ENCODE results near the gene HIPK2.

The HIPK2 gene

GRCh38 chr7:139777948-139778841 lies at the start of gene HIPK2:
Gene HIPK2, minus strand, starts transcription at chr7:139777998. Its CDS starts 375 bp downstream, at chr7:139777623.
- DNase-seq (ENCODE audit: low spot score) (peak; percentile 85), FAIRE-seq (no peak)

- DNase-seq (ENCODE audit: low spot score) (no peak), FAIRE-seq (no peak)
These were observed 49.2 kb upstream of the HIPK2 start for GRCh38 chr7:139827042-139827441.

- FAIRE-seq (no peak), DNase-seq (ENCODE audit: low spot score) (peak; percentile 50)
These were observed 48.0 kb upstream of the HIPK2 start for GRCh38 chr7:139825666-139826290.

GRCh38 chr7:139823959-139824521 lies 46.2 kb upstream of the HIPK2 start:
- no peak for FAIRE-seq
- no peak for DNase-seq (ENCODE audit: low spot score)

- no peak for FAIRE-seq
- no peak for DNase-seq (ENCODE audit: low spot score)
These were observed 45.1 kb upstream of the HIPK2 start for GRCh38 chr7:139822855-139823254.

- no peak for FAIRE-seq
These were observed 43.7 kb upstream of the HIPK2 start for GRCh38 chr7:139821349-139822105.

GRCh38 chr7:139820089-139820488 lies 42.3 kb upstream of the HIPK2 start:
- FAIRE-seq: no peak

More at GRCh38 chr7:139821349-139822105, 43.7 kb upstream of the HIPK2 start:
- DNase-seq (ENCODE audit: low spot score): no peak

GRCh38 chr7:139817249-139817648 lies 39.5 kb upstream of the HIPK2 start:
- no peak for FAIRE-seq
- DNase-seq (ENCODE audit: low spot score): no peak

More at GRCh38 chr7:139820089-139820488, 42.3 kb upstream of the HIPK2 start:
- no peak for DNase-seq (ENCODE audit: low spot score)

GRCh38 chr7:139813689-139814088 lies 35.9 kb upstream of the HIPK2 start:
- no peak for FAIRE-seq
- no peak for DNase-seq (ENCODE audit: low spot score)

GRCh38 chr7:139813151-139813550 lies 35.4 kb upstream of the HIPK2 start:
- DNase-seq (ENCODE audit: low spot score): no peak
- FAIRE-seq: no peak

- no peak for DNase-seq (ENCODE audit: low spot score)
- no peak for FAIRE-seq
These were observed 33.3 kb upstream of the HIPK2 start for GRCh38 chr7:139811066-139811465.

- no peak for FAIRE-seq
- DNase-seq (ENCODE audit: low spot score): no peak
These were observed 31.1 kb upstream of the HIPK2 start for GRCh38 chr7:139808846-139809442.

- FAIRE-seq (no peak), DNase-seq (ENCODE audit: low spot score) (no peak)
These were observed 30.6 kb upstream of the HIPK2 start for GRCh38 chr7:139808427-139808826.

GRCh38 chr7:139807009-139807408 lies 29.2 kb upstream of the HIPK2 start:
- no peak for DNase-seq (ENCODE audit: low spot score)
- no peak for FAIRE-seq

- no peak for DNase-seq (ENCODE audit: low spot score)
- FAIRE-seq: no peak
These were observed 26.8 kb upstream of the HIPK2 start for GRCh38 chr7:139804571-139804970.

GRCh38 chr7:139799586-139799985 lies 21.8 kb upstream of the HIPK2 start:
- DNase-seq (ENCODE audit: low spot score) (no peak), FAIRE-seq (no peak)

GRCh38 chr7:139798892-139799291 lies 21.1 kb upstream of the HIPK2 start:
- FAIRE-seq: no peak

GRCh38 chr7:139798221-139798620 lies 20.4 kb upstream of the HIPK2 start:
- DNase-seq (ENCODE audit: low spot score): no peak
- no peak for FAIRE-seq

More at GRCh38 chr7:139798892-139799291, 21.1 kb upstream of the HIPK2 start:
- DNase-seq (ENCODE audit: low spot score): no peak

GRCh38 chr7:139797607-139798006 lies 19.8 kb upstream of the HIPK2 start:
- DNase-seq (ENCODE audit: low spot score): no peak
- no peak for FAIRE-seq

GRCh38 chr7:139791316-139791715 lies 13.5 kb upstream of the HIPK2 start:
- DNase-seq (ENCODE audit: low spot score): no peak
- FAIRE-seq: no peak

- FAIRE-seq (no peak), DNase-seq (ENCODE audit: low spot score) (no peak)
These were observed 6.8 kb upstream of the HIPK2 start for GRCh38 chr7:139784648-139785047.
